ENCODE measurements around the gene STK17B.

The STK17B gene

DNA sequence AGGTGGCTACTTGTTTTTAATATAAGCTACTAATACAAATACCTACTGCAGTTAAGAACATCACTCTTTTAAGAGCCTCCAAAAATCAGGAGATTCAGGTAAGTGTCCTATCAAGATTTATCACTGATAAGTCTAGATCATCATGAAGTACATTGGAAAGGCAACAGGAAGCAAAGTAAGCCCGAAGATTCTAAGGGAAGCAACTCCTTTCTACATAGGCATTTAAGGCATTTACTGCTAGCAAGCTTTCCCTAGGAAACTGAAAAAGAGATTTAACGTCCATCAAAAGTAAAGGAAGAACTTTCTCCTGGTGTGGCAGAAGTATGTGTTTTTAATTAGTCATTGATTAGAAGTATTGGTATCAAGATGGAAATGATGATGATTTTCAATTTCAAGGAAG lies 3.7 kb downstream of the STK17B start:
- H4K20me1 ChIP-seq (ENCODE audit: low read depth, low read length): peaks cover 45% of the 10 kb centered on the region
- peak overlapping the region; percentile 99 for H3K4me2 ChIP-seq (ENCODE audit: low read depth, low read length, poor library complexity, severe bottlenecking)
- H2AFZ ChIP-seq (ENCODE audit: low read depth, low read length, severe bottlenecking): no peak overlapping the region
- peak overlapping the region; percentile 98 for H3K4me3 ChIP-seq (ENCODE audit: insufficient read depth, low read length, poor library complexity, severe bottlenecking)
- H3F3A ChIP-seq (ENCODE audit: insufficient read depth): peaks cover 68% of the 10 kb centered on the region
- H3K27ac ChIP-seq (ENCODE audit: low read depth, low read length): peak overlapping the region; percentile 86
- TF ChIP-seq, protein P1, sequence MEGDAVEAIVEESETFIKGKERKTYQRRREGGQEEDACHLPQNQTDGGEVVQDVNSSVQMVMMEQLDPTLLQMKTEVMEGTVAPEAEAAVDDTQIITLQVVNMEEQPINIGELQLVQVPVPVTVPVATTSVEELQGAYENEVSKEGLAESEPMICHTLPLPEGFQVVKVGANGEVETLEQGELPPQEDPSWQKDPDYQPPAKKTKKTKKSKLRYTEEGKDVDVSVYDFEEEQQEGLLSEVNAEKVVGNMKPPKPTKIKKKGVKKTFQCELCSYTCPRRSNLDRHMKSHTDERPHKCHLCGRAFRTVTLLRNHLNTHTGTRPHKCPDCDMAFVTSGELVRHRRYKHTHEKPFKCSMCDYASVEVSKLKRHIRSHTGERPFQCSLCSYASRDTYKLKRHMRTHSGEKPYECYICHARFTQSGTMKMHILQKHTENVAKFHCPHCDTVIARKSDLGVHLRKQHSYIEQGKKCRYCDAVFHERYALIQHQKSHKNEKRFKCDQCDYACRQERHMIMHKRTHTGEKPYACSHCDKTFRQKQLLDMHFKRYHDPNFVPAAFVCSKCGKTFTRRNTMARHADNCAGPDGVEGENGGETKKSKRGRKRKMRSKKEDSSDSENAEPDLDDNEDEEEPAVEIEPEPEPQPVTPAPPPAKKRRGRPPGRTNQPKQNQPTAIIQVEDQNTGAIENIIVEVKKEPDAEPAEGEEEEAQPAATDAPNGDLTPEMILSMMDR (IDR thresholded peaks at IDR 0.05; ENCODE audit: insufficient read depth, low read length, poor library complexity, severe bottlenecking): no peak
- TF ChIP-seq EZH2phosphoT487 (conservative IDR thresholded peaks at IDR 0.05; ENCODE audit: low read length): no peak
- H3K36me3 ChIP-seq (ENCODE audit: low read length): peaks cover 42% of the 10 kb centered on the region
- no peaks in the 10 kb centered on the region for H3K27me3 ChIP-seq (ENCODE audit: low read length)
- no peaks in the 10 kb centered on the region for H3K9me2 ChIP-seq (replicated peaks; ENCODE audit: insufficient read depth, low read length)
- peak overlapping the region; percentile 99 for H3K9ac ChIP-seq (ENCODE audit: low read length)
- H3K9me3 ChIP-seq (ENCODE audit: insufficient read depth, low read length): no peaks in the 10 kb centered on the region
- peaks cover 97% of the 10 kb centered on the region for H3K79me2 ChIP-seq (ENCODE audit: insufficient read depth, low read length)

DNA sequence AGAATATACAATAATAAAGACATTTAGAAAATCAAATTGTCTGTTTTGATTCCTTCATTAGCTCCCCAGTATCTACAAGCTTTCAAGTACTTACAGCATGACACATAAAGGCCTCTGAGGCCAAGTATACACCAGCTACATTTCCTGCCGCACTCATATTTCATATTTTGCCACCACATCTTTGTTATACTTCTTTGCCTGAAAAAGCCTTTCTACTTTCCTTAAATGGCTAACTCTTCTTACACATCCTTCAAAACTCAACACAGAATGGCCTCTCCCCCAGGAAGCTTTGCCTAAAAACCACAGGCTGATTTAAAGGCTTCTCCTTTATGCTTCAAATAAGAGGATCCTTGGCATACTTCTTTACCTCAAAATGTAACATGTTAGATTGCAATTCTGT lies 4.5 kb downstream of the STK17B start:
- H2AFZ ChIP-seq (ENCODE audit: low read depth, low read length, severe bottlenecking): no peak overlapping the region
- no peaks in the 10 kb centered on the region for H3K27me3 ChIP-seq (ENCODE audit: low read length)
- peak overlapping the region; percentile 99 for H3K9ac ChIP-seq (ENCODE audit: low read length)
- H4K20me1 ChIP-seq (ENCODE audit: low read depth, low read length): peaks cover 49% of the 10 kb centered on the region
- H3K79me2 ChIP-seq (ENCODE audit: insufficient read depth, low read length): peaks cover 97% of the 10 kb centered on the region
- no peak for TF ChIP-seq EZH2phosphoT487 (conservative IDR thresholded peaks at IDR 0.05; ENCODE audit: low read length)
- TF ChIP-seq, protein P1 (IDR thresholded peaks at IDR 0.05; ENCODE audit: insufficient read depth, low read length, poor library complexity, severe bottlenecking): no peak
- peak overlapping the region; percentile 99 for H3K4me2 ChIP-seq (ENCODE audit: low read depth, low read length, poor library complexity, severe bottlenecking)
- peaks cover 50% of the 10 kb centered on the region for H3K36me3 ChIP-seq (ENCODE audit: low read length)
- peaks cover 70% of the 10 kb centered on the region for H3F3A ChIP-seq (ENCODE audit: insufficient read depth)
- peak overlapping the region; percentile 98 for H3K4me3 ChIP-seq (ENCODE audit: insufficient read depth, low read length, poor library complexity, severe bottlenecking)
- no peaks in the 10 kb centered on the region for H3K9me3 ChIP-seq (ENCODE audit: insufficient read depth, low read length)
- H3K27ac ChIP-seq (ENCODE audit: low read depth, low read length): peak overlapping the region; percentile 86
- no peaks in the 10 kb centered on the region for H3K9me2 ChIP-seq (replicated peaks; ENCODE audit: insufficient read depth, low read length)

DNA sequence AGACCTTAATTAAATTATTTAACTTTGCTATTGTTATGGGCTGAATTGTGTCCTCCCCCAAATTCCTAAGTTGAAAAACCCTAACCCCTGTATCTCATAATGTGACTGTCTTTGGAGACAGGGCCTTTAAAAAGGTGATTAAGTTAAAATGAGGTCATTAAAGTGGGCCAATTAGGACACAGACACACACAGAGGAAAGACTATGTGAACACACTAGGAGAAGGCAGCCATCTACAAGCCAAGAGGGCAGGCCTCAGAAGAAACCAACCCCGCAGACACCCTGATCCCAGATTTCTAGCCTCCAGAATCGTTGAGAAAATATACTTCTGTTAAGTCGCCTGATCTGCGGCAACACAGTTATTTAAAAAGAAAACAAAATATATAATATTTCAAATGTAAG lies 6.4 kb downstream of the STK17B start:
- H3K4me2 ChIP-seq (ENCODE audit: low read depth, low read length, poor library complexity, severe bottlenecking): peak overlapping the region; percentile 99
- no peak overlapping the region for H2AFZ ChIP-seq (ENCODE audit: low read depth, low read length, severe bottlenecking)
- H3K36me3 ChIP-seq (ENCODE audit: low read length): peaks cover 59% of the 10 kb centered on the region
- peaks cover 51% of the 10 kb centered on the region for H4K20me1 ChIP-seq (ENCODE audit: low read depth, low read length)
- H3K27ac ChIP-seq (ENCODE audit: low read depth, low read length): peak overlapping the region; percentile 86
- TF ChIP-seq EZH2phosphoT487 (conservative IDR thresholded peaks at IDR 0.05; ENCODE audit: low read length): no peak
- TF ChIP-seq, protein P1 (IDR thresholded peaks at IDR 0.05; ENCODE audit: insufficient read depth, low read length, poor library complexity, severe bottlenecking): no peak
- H3K4me3 ChIP-seq (ENCODE audit: insufficient read depth, low read length, poor library complexity, severe bottlenecking): peak overlapping the region; percentile 98
- H3K9me3 ChIP-seq (ENCODE audit: insufficient read depth, low read length): no peaks in the 10 kb centered on the region
- H3K9ac ChIP-seq (ENCODE audit: low read length): peak overlapping the region; percentile 44
- H3F3A ChIP-seq (ENCODE audit: insufficient read depth): peaks cover 81% of the 10 kb centered on the region
- H3K79me2 ChIP-seq (ENCODE audit: insufficient read depth, low read length): peaks cover 100% of the 10 kb centered on the region
- H3K9me2 ChIP-seq (replicated peaks; ENCODE audit: insufficient read depth, low read length): no peaks in the 10 kb centered on the region
- no peaks in the 10 kb centered on the region for H3K27me3 ChIP-seq (ENCODE audit: low read length)
